ENCODE measurements around the gene ZNF831. TPM values are rescaled to one million over a fixed set of nuclear protein-coding genes. Genes with fewer than 3 reads are reported as not detected.
A peak's percentile ranks its signal among the peaks of the same experiment; 100 is the strongest.

Gene ZNF831
- total RNA-seq, 1 donor from 2014 or later: not detected

DNA sequence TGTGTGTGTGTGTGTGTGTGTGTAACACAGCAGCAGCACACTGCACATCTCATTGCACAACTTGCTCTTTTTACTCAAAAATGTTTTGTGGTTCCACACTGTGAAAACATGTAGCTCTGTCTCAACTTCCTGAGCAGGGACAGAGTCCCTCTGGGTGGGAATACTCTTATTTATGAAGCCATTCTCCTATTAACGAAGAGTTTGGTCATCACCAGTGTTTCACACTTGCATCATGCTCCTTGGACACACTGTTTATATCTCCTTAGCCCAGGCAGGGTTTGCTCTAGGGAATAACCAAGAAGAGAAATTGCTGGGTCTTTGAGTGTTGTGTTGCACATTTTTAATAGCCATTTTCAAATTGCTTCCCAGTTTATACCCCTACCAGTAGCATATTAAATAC, 53.6 kb downstream of the ZNF831 start:
- Mint-ChIP-seq H3K27ac (no peak overlapping the region), H3K4me3 (ENCODE audit: low read depth) (no peak overlapping the region), H3K27me3 (peaks cover 51% of the 10 kb centered on the region), H3K9me3 (ENCODE audit: low read depth) (no peaks in the 10 kb centered on the region), H3K4me1 (ENCODE audit: low read depth) (peaks cover 16% of the 10 kb centered on the region), H3K36me3 (ENCODE audit: insufficient read depth) (no peaks in the 10 kb centered on the region)
- TF ChIP-seq, protein P1, sequence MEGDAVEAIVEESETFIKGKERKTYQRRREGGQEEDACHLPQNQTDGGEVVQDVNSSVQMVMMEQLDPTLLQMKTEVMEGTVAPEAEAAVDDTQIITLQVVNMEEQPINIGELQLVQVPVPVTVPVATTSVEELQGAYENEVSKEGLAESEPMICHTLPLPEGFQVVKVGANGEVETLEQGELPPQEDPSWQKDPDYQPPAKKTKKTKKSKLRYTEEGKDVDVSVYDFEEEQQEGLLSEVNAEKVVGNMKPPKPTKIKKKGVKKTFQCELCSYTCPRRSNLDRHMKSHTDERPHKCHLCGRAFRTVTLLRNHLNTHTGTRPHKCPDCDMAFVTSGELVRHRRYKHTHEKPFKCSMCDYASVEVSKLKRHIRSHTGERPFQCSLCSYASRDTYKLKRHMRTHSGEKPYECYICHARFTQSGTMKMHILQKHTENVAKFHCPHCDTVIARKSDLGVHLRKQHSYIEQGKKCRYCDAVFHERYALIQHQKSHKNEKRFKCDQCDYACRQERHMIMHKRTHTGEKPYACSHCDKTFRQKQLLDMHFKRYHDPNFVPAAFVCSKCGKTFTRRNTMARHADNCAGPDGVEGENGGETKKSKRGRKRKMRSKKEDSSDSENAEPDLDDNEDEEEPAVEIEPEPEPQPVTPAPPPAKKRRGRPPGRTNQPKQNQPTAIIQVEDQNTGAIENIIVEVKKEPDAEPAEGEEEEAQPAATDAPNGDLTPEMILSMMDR (IDR thresholded peaks at IDR 0.05; ENCODE audit: unreplicated experiment): no peak
- no peak for DNase-seq (ENCODE audit: low spot score, unreplicated experiment)

DNA sequence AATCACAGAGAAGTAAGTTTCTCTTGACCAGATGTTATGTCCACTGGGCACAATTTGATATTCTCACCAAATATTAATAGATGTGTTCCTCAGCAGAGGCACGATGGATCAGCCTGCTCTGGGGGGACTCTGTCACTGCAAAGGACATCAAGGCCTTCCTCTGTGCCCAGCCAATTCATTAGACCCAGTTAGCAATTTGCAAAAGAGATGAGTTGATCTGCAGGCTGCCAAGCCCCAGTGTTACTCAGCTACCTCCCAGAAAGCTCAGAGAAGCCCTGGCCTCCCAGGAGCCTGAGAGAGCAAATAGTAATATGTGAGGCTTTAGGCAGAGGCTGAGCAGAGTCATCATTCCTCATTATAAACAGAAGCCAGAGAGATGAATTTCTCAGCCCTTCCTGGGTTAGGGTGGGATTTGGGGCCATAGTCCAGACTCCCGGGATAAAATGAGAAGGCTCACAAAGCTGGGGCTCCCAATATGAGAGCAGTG, 54.2 kb downstream of the ZNF831 start:
- peaks cover 55% of the 10 kb centered on the region for H3K27me3 Mint-ChIP-seq
- H3K4me3 Mint-ChIP-seq (ENCODE audit: low read depth): no peak overlapping the region
- peaks cover 19% of the 10 kb centered on the region for H3K4me1 Mint-ChIP-seq (ENCODE audit: low read depth)
- TF ChIP-seq, protein P1 (IDR thresholded peaks at IDR 0.05; ENCODE audit: unreplicated experiment): no peak
- no peak for DNase-seq (ENCODE audit: low spot score, unreplicated experiment)
- H3K9me3 Mint-ChIP-seq (ENCODE audit: low read depth): no peaks in the 10 kb centered on the region
- no peak overlapping the region for H3K27ac Mint-ChIP-seq
- H3K36me3 Mint-ChIP-seq (ENCODE audit: insufficient read depth): no peaks in the 10 kb centered on the region

DNA sequence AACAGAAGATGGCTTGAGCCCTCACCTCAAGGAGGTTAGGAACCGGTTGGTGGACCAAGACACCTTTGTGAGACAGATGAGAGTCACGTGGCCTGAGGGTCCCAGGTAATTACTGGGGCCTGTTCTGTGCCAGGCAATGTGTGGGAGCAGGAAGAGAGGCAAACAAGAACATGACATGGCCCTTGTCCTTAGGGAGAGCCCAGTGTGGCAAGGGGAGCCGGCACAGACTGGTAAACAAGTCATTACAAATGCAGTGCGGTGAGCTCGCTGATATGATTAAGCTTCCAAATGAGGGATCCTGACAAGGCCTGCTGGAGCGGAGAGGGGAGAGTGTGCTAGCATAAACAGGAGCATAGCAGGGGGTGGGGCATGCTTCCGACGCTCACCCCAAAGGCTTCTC, 55.6 kb downstream of the ZNF831 start:
- Mint-ChIP-seq H3K4me1 (ENCODE audit: low read depth) (peaks cover 21% of the 10 kb centered on the region), H3K27me3 (peaks cover 61% of the 10 kb centered on the region), H3K9me3 (ENCODE audit: low read depth) (no peaks in the 10 kb centered on the region), H3K27ac (no peak overlapping the region), H3K4me3 (ENCODE audit: low read depth) (no peak overlapping the region), H3K36me3 (ENCODE audit: insufficient read depth) (no peaks in the 10 kb centered on the region)
- no peak for DNase-seq (ENCODE audit: low spot score, unreplicated experiment)
- TF ChIP-seq, protein P1 (IDR thresholded peaks at IDR 0.05; ENCODE audit: unreplicated experiment): no peak

DNA sequence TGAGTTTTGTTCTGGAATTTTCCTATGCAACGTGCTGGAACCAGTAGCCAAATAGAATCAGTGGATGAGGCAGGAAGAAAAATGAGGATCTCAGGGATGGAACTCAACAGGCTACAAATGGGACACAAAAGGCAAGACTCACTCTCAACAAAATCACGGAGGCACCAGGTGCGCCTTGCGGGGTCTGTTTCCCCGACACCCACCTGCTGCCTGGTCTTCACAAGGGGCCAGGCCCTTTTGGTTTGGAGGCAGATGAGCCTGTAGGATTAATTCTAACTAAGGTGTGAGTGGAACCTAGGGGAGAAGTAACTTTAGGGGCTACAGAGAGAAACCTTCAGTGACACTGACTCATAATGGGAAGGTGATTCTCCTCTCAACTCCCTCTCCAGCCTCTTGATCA, 56.5 kb downstream of the ZNF831 start:
- peaks cover 21% of the 10 kb centered on the region for H3K4me1 Mint-ChIP-seq (ENCODE audit: low read depth)
- H3K4me3 Mint-ChIP-seq (ENCODE audit: low read depth): no peak overlapping the region
- no peaks in the 10 kb centered on the region for H3K9me3 Mint-ChIP-seq (ENCODE audit: low read depth)

GRCh38 chr20:59221049-59221706, 57.6 kb downstream of the ZNF831 start:
- Mint-ChIP-seq H3K27me3 (peaks cover 71% of the 10 kb centered on the region), H3K4me3 (ENCODE audit: low read depth) (peak overlapping the region; percentile 56), H3K9me3 (ENCODE audit: low read depth) (no peaks in the 10 kb centered on the region), H3K27ac (no peak overlapping the region), H3K4me1 (ENCODE audit: low read depth) (peaks cover 19% of the 10 kb centered on the region), H3K36me3 (ENCODE audit: insufficient read depth) (no peaks in the 10 kb centered on the region)
- DNase-seq (ENCODE audit: low spot score, unreplicated experiment): no peak
- TF ChIP-seq, protein P1 (IDR thresholded peaks at IDR 0.05; ENCODE audit: unreplicated experiment): peak; percentile 23

More for the DNA sequence above, 56.5 kb downstream of the ZNF831 start:
- TF ChIP-seq, protein P1 (IDR thresholded peaks at IDR 0.05; ENCODE audit: unreplicated experiment): no peak
- no peak for DNase-seq (ENCODE audit: low spot score, unreplicated experiment)
- no peak overlapping the region for H3K27ac Mint-ChIP-seq
- no peaks in the 10 kb centered on the region for H3K36me3 Mint-ChIP-seq (ENCODE audit: insufficient read depth)
- peaks cover 66% of the 10 kb centered on the region for H3K27me3 Mint-ChIP-seq

Data from progenitor cell of endocrine pancreas (in vitro differentiated cells).